Astrocyte of the cerebellum (primary cell): Measurements from ENCODE around the gene APC2.

Experiments used
- DNase-seq: peaks from one replicate; pipeline ENCODE4 v3.0.0-alpha.2; 2011; ENCODE audit warnings: low read depth
- H3K4me3 ChIP-seq: 2 replicates; pipeline ENCODE4 v1.5.1; 2011; ENCODE audit warnings: mild to moderate bottlenecking, low read depth, low read length, moderate library complexity
- in situ Hi-C: cut with HindIII; loops from 2 replicates; pipeline ENCODE4 v1.10.0; 2017; ENCODE audit warnings: low sequenced_read_pairs
- TF ChIP-seq, protein P1 (sequence below): IDR thresholded peaks from 2 replicates; pipeline ENCODE4 v1.5.1; 2012; ENCODE audit warnings: low read length, low read depth, moderate library complexity, mild to moderate bottlenecking; ENCODE audit errors: missing control alignments

APC2 gene

GRCh38 chr19:1425102-1425837 is 24.7 kb upstream of the APC2 start:
- TF ChIP-seq, protein P1, sequence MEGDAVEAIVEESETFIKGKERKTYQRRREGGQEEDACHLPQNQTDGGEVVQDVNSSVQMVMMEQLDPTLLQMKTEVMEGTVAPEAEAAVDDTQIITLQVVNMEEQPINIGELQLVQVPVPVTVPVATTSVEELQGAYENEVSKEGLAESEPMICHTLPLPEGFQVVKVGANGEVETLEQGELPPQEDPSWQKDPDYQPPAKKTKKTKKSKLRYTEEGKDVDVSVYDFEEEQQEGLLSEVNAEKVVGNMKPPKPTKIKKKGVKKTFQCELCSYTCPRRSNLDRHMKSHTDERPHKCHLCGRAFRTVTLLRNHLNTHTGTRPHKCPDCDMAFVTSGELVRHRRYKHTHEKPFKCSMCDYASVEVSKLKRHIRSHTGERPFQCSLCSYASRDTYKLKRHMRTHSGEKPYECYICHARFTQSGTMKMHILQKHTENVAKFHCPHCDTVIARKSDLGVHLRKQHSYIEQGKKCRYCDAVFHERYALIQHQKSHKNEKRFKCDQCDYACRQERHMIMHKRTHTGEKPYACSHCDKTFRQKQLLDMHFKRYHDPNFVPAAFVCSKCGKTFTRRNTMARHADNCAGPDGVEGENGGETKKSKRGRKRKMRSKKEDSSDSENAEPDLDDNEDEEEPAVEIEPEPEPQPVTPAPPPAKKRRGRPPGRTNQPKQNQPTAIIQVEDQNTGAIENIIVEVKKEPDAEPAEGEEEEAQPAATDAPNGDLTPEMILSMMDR, result no peak
- no peak overlapping the region for H3K4me3 ChIP-seq
- no peak for DNase-seq
- in situ Hi-C loops, result no loop called here

- no peak overlapping the region for H3K4me3 ChIP-seq
- TF ChIP-seq, protein P1, result no peak
- no peak for DNase-seq
- in situ Hi-C loops, result no loop called here
Measured at GRCh38 chr19:1425902-1426301, 24.0 kb upstream of the APC2 start.

DNA sequence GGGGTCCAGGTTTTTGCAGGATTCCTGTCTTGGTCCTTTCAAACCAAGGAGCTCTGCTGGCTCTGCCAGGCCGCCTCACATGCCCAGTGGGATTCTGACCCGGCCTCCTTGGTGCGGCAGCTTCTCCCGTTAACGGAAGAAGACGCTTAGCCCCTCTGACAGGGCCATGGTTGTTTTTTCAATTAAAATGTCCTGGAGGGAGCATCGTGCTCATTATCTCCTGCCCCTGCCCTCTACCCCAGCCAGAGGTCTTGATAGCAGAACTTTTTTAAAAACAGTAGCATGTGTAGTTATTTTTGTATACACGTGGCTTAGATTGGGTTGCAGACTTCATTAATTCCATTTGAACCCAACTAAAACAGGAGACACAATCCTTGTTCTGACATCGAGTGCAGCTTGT is 23.2 kb upstream of the APC2 start:
- no peak for DNase-seq
- TF ChIP-seq, protein P1, result no peak
- in situ Hi-C loops, result no loop called here
- no peak overlapping the region for H3K4me3 ChIP-seq

DNA sequence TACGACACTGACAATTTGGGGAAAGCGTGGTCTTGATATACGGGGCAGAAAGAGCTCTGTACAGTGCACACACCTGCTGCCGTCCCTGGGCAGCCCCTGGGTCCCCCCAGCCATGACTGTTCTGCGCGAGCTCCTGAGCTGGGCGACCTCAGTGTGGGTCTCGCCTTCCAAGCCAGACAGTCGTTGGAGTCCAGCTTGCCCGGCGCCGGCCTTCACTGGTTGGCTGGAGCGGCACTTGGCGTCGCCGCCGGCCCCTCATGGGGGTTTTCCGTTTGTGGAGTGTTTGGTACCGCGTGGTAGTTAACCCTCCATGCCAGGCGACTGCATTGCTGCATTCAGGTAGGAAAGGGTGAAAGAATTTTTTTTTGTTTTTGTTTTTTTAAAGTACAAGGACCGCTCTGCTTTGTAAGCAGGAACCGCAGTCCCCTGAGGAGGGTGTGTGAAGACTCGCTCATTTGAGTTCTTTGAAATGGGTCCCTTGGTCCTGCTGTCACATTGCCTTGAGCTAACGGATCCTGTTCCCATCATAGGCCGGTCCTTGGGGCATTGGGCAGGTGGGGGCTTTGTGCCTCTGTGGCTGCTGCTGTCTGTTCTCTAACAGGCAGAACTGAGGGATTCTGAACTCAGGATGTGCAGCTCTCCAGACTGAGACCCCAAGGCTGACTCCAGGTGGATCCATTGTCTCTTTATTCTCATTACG is 22.6 kb upstream of the APC2 start:
- DNase-seq, result no peak
- TF ChIP-seq, protein P1, result no peak
- in situ Hi-C loops, result no loop called here
- H3K4me3 ChIP-seq, result no peak overlapping the region

DNA sequence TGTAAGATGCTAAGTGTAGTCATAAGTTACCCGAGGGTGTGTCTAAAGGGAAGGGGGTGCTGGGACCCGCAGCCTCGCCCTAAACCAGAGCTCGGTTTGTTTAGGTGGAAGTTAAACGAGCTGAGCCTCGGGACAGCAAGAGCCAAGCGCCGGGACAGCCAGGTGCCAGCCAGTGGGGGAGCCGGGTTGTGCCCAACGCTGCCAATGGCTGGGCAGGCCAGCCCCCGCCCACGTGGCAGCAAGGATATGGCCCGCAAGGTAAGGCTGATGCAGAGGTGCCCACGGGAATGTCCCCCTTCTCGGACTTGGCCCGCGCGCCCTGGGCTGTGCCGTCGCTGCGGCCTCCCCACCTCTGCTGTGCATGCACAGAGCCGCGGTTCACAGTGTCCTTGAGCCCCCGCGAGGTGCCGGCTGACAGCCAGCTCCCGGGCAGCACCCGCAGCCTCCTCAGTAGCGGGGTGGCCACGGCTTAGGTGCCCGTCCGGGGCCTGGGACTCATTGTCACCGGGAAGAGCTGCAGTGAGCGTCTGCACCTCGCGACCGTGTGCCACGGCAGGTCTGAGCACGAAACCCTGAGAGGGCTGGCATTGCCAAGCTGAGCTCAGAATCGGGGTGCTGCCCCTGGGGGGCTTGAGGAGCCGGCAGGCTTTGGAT is 21.1 kb upstream of the APC2 start:
- TF ChIP-seq, protein P1, result no peak
- no peak for DNase-seq
- H3K4me3 ChIP-seq, result no peak overlapping the region
- in situ Hi-C loops, result no loop called here

GRCh38 chr19:1429750-1430149 is 20.2 kb upstream of the APC2 start:
- TF ChIP-seq, protein P1, result no peak
- DNase-seq, result no peak
- in situ Hi-C loops, result no loop called here
- no peak overlapping the region for H3K4me3 ChIP-seq
